Upper lobe of left lung (tissue), 6 donors: ENCODE data around the gene KPNA6. TPM values are rescaled to one million over a fixed set of nuclear protein-coding genes. Genes with fewer than 3 reads are reported as not detected.
"Not testable (repeated sequence)": the region's sequence is repeated elsewhere in the genome, so short reads cannot be mapped to it uniquely, and the experiment has no call there.

Source experiments
- ATAC-seq, 2 donors: fragments of 200-7000 bp; cut with Tn5 transposase; one replicate each; pipeline ENCODE4 v1.9.1; 2022; ENCODE audit warnings: mild to moderate bottlenecking in 2 of 2, moderate library complexity in 2 of 2; ENCODE audit not compliant: low FRiP score in 2 of 2
- DNase-seq, 2 donors: peaks; one replicate each; pipeline ENCODE4 v3.0.0-alpha.2; 2019 to 2020
- H3K27ac ChIP-seq, 4 donors: fragments of 200-600 bp; sonication (generic); one replicate each; pipeline ENCODE4 v1.5.1; 2016 to 2019
- H3K27me3 ChIP-seq, 4 donors: fragments of 200-600 bp; sonication (generic); one replicate each; pipeline ENCODE4 v1.5.1; 2017 to 2019
- H3K36me3 ChIP-seq, 4 donors: fragments of 200-600 bp; sonication (generic); one replicate each; pipeline ENCODE4 v1.5.1; 2016 to 2019
- H3K4me1 ChIP-seq, 4 donors: fragments of 200-600 bp; sonication (generic); one replicate each; pipeline ENCODE4 v1.5.1; 2018 to 2019
- H3K4me3 ChIP-seq, 4 donors: fragments of 200-600 bp; sonication (generic); one replicate each; pipeline ENCODE4 v1.5.1; 2017 to 2019; ENCODE audit warnings: mild to moderate bottlenecking in 2 of 4, moderate library complexity in 1 of 4
- H3K9me3 ChIP-seq, 4 donors: fragments of 200-600 bp; sonication (generic); one replicate each; pipeline ENCODE4 v1.5.1; 2018 to 2019
- EP300 ChIP-seq, 4 donors: sonication (generic); formaldehyde crosslinking; IDR thresholded peaks; one replicate each; pipeline ENCODE4 v1.5.1; 2017; ENCODE audit warnings: antibody characterized with exemption in 4 of 4, control low read depth in 2 of 4
- POLR2A ChIP-seq, 4 donors: fragments of 450-650 bp; IDR thresholded peaks; one replicate each; pipeline ENCODE4 v1.5.1; 2016 to 2017; ENCODE audit warnings: antibody characterized with exemption in 4 of 4, mild to moderate bottlenecking in 2 of 4
- POLR2AphosphoS5 ChIP-seq, 2 donors: sonication (generic); formaldehyde crosslinking; IDR thresholded peaks; one replicate each; pipeline ENCODE4 v1.5.1; 2017; ENCODE audit warnings: antibody characterized with exemption in 2 of 2
- WGBS, 2 donors: methylation state at CpG; one replicate each; pipeline ENCODE4 v1.1.5; 2017 to 2018; 5-methylcytosine and 5-hydroxymethylcytosine counted together
- total RNA-seq, 6 donors: library from RNA; depleted of rRNA in 4 of 6; stranded (reverse); fragments of >200 nt in 4 of 6; gene quantifications; one replicate each; pipeline versions ENCODE4 v1.1.0 to v1.2.1, GENCODE V29; 2016 to 2021
- TF ChIP-seq, protein P1 (sequence below), 6 experiments: fragments of 450-650 bp in 4 of 6; fragments of 200-600 bp in 2 of 6; sonication (generic) in 2 of 6; IDR thresholded peaks; one replicate each; pipeline ENCODE4 v1.5.1; 2016 to 2019; ENCODE audit warnings: antibody characterized with exemption in 6 of 6
- donor health status: DM: no; HTN: no; CAD: no; lungs with moderate emphysema.
- donor health status: DM: no; HTN: yes; CAD: no; lungs with severe emphysema.

The KPNA6 gene
- total RNA-seq, 6 donors from 2014 or later, result 16.8 to 53.8 (median 42.0) TPM

DNA sequence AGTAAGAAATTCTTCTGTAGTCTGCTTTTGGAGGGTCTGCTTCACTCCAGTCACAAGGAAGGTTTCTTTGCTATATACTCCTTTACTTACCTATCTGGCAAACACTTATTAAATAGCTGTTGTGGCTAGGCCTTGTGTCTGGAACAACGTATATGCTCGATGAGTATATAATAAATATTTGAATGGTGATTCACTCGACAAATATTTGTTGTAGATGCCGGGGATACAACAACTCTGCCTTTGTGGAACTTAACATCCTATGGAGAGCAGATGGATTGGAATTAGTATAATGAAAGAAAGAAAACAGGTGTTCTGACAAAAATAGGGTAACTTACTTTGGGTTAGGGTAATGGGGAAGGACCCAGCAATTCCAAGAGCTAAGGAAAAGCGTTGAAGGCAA lies 31.1 kb downstream of the KPNA6 start:
- H3K4me3 ChIP-seq, result no peak overlapping the region
- no peaks in the 10 kb centered on the region for H3K27me3 ChIP-seq
- H3K9me3 ChIP-seq, result no peaks in the 10 kb centered on the region
- WGBS, 2 donors, result 69 to 75% methylated on average over 5 of the region's 5 CpGs
- ATAC-seq (no peak), DNase-seq (no peak)
- H3K27ac ChIP-seq, result no peak overlapping the region
- H3K4me1 ChIP-seq, result peaks cover 10 to 20% (median 12%) of the 10 kb centered on the region in 4 donors
- H3K36me3 ChIP-seq, result no peaks in the 10 kb centered on the region
- TF ChIP-seq POLR2A (IDR thresholded peaks at IDR 0.05) (no peak), POLR2AphosphoS5 (IDR thresholded peaks at IDR 0.05) (no peak), EP300 (IDR thresholded peaks at IDR 0.05) (no peak)
- TF ChIP-seq, protein P1, sequence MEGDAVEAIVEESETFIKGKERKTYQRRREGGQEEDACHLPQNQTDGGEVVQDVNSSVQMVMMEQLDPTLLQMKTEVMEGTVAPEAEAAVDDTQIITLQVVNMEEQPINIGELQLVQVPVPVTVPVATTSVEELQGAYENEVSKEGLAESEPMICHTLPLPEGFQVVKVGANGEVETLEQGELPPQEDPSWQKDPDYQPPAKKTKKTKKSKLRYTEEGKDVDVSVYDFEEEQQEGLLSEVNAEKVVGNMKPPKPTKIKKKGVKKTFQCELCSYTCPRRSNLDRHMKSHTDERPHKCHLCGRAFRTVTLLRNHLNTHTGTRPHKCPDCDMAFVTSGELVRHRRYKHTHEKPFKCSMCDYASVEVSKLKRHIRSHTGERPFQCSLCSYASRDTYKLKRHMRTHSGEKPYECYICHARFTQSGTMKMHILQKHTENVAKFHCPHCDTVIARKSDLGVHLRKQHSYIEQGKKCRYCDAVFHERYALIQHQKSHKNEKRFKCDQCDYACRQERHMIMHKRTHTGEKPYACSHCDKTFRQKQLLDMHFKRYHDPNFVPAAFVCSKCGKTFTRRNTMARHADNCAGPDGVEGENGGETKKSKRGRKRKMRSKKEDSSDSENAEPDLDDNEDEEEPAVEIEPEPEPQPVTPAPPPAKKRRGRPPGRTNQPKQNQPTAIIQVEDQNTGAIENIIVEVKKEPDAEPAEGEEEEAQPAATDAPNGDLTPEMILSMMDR (IDR thresholded peaks at IDR 0.05), result no peak

DNA sequence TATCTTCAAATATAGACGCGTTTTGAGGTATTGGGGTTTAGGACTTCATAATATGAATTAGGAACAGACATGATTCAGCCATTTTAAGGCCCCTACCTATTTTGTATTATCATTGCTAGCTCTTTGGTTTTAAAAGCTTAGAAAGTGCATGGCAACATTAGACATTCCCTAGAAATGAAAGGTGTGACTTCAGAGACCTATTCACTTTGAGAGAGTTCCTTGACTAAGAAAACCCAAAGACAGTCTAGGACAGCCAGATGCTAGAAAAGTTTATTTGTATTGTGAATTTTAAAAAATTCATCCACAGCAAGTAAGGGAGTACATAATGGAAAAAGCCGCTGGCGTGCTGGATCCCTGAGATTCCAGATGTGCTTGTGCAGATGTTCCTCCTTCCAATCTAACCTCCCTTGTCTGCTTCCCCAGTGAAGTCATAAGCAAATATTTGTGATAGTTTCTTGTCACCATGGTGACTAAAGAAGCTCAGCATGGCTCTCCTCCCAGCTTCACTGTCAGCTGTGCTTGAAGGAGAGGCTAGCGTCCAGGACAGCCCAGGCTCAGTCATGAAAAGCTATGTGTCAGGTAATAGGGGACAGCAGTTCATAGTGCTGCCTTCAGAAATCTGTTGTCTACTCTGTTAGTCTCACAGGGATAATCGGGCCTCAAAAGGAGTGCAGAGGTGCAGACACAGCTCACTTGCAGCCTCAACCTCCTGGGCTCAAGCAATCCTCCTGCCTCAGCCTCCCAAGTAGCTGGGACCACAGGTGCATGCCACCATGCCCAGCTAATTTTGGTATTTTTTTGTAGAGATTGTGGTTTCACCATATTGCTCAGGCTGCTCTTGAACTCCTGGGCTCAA lies 34.8 kb downstream of the KPNA6 start:
- Histone ChIP-seq H3K4me3 (no peak overlapping the region), H3K27ac (peak overlapping the region in 3 of 4 donors; percentile 4 to 61 (median 30)), H3K4me1 (peaks cover 10 to 20% (median 12%) of the 10 kb centered on the region in 4 donors), H3K27me3 (no peaks in the 10 kb centered on the region), H3K36me3 (no peaks in the 10 kb centered on the region), H3K9me3 (no peaks in the 10 kb centered on the region)
- ATAC-seq, result peak; percentile 83 to 96
- peak in 1 of 2 donors; percentile 22 for DNase-seq
- 61 to 64% methylated on average over 5 to 6 of the region's 6 CpGs for WGBS, 2 donors
- no peak for TF ChIP-seq EP300 (IDR thresholded peaks at IDR 0.05)
- no peak for TF ChIP-seq POLR2A (IDR thresholded peaks at IDR 0.05)
- no peak for TF ChIP-seq POLR2AphosphoS5 (IDR thresholded peaks at IDR 0.05)
- TF ChIP-seq, protein P1 (IDR thresholded peaks at IDR 0.05), result no peak

DNA sequence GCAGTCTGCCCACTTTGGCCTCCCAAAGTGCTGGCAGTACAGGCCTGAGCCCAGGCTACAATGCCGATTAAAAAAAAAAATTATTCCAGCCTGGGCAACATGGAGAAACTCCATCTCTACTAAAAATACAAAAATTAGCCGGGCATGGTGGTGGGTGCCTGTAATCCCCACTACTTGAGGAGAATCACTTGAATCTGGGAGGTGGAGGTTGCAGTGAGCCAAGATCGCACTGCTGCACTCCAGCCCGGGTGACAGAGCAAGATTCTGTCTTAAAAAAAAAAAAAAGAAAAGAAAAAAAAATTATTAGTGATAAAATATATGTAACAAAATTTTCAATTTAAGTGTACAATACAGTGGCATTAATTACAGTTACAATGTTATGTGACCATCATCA lies 35.4 kb downstream of the KPNA6 start:
- not testable (repeated sequence) for H3K9me3 ChIP-seq, H3K27me3 ChIP-seq, DNase-seq, H3K4me3 ChIP-seq, H3K36me3 ChIP-seq
- WGBS, 2 donors, result 82 to 84% methylated on average over 4 of the region's 4 CpGs
- ATAC-seq, result peak in 1 of 2 donors; percentile 5
- peak overlapping the region in 2 of 4 donors; percentile 30 to 61 for H3K27ac ChIP-seq
- peaks cover 10 to 20% (median 12%) of the 10 kb centered on the region in 4 donors for H3K4me1 ChIP-seq

DNA sequence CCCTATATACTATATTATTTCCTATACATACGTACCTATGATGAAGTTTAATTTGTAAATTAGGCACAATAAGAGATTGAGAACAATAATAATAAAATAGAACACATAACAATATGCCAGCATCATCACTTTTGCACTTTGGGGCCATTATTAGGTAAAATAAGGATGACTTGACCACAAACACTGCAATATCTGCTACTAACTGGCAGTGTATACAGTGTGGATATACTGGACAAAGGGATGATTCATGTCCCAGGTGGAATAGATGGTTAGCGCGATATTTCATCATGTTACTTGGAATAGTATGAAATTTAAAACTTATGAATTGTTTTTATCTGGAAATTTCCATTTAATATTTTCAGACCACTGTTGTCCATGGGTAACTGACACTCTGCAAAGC lies 36.2 kb downstream of the KPNA6 start:
- TF ChIP-seq POLR2A (IDR thresholded peaks at IDR 0.05) (no peak), POLR2AphosphoS5 (IDR thresholded peaks at IDR 0.05) (no peak), EP300 (IDR thresholded peaks at IDR 0.05) (no peak)
- TF ChIP-seq, protein P1 (IDR thresholded peaks at IDR 0.05), result no peak
- peaks cover 0 to 6% (median 0%) of the 10 kb centered on the region in 4 donors for H3K36me3 ChIP-seq
- H3K27ac ChIP-seq, result no peak overlapping the region
- WGBS, 2 donors, result 97 to 99% methylated on average over 3 of the region's 3 CpGs
- no peaks in the 10 kb centered on the region for H3K27me3 ChIP-seq
- ATAC-seq, result peak in 1 of 2 donors; percentile 61
- peaks cover 9 to 15% (median 10%) of the 10 kb centered on the region in 4 donors for H3K4me1 ChIP-seq
- no peaks in the 10 kb centered on the region for H3K9me3 ChIP-seq
- H3K4me3 ChIP-seq, result no peak overlapping the region
- DNase-seq, result no peak

DNA sequence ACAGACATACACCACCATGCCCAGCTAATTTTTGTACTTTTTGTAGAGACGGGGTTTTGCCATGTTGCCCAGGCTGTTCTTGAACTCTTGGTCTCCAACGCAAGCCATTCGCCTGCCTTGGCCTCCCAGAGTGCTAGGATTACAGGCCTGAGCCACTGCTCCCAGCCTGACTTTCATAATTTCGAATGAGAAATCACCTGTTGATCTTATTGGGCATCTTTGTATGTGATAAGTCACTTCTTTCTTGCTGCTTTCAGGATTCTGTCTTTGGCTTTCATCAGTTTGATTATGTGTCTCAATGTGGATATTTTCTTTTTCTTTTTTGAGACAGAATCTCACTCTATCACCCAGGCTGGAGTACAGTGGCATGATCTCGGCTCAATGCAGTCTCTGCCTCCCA lies 39.9 kb downstream of the KPNA6 start:
- not testable (repeated sequence) for H3K4me3 ChIP-seq, DNase-seq, H3K27ac ChIP-seq, H3K9me3 ChIP-seq, H3K27me3 ChIP-seq, ATAC-seq, H3K36me3 ChIP-seq
- WGBS, 2 donors, result 96 to 98% methylated on average over 5 of the region's 5 CpGs
- peaks cover 0 to 14% (median 8%) of the 10 kb centered on the region in 4 donors for H3K4me1 ChIP-seq
